ENCODE measurements around the gene FOXL2NB. TPM values are rescaled to one million over a fixed set of nuclear protein-coding genes. Genes with fewer than 3 reads are reported as not detected.

The FOXL2NB gene
- not detected in 2 replicates for total RNA-seq (2014; rRNA removed; shearing (Covaris generic))

- peak within 1 kb of the TSS; percentile 17 for H3K4me3 ChIP-seq
- H3K9me3 ChIP-seq (replicated peaks), result peaks cover 10% of the 10 kb centered on the region
- H3K4me1 ChIP-seq (replicated peaks), result peaks cover 27% of the 10 kb centered on the region
- H3K27ac ChIP-seq, result no peak within 1 kb of the TSS
- H3K27me3 ChIP-seq (replicated peaks), result peaks cover 87% of the 10 kb centered on the region
- no peaks in the 10 kb centered on the region for H3K36me3 ChIP-seq
- no peak for DNase-seq (ENCODE audit: low read depth in 1 of 2, low spot score in 2 of 2)
These were observed at the start of gene FOXL2NB, which contains the start of gene FOXL2 for GRCh38 chr3:138946663-138947494. Gene FOXL2NB, plus strand, starts transcription at chr3:138947217. Its CDS starts 148 bp downstream, at chr3:138947365. Gene FOXL2, minus strand, starts transcription at chr3:138947137. Its CDS starts 415 bp downstream, at chr3:138946722.

DNA sequence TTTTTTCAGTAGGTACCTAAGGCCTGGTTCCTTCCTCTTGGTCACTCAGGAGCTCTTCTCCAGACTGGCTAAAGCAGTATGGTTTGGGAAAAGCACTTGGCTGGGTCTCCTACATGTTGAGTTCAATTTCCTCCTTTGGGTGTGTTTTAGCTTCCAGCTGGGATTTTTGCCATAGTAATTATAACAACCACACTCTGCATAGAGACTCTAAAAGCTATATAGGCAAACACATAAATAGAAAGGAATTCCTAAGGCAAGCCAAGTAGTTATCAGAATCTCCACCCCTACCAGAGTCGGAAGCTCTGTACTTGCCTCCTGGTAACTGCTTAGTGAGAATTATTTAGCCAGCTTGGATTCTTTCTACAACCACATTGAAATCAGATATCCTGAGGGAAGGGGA, 48.7 kb upstream of the FOXL2NB start:
- Histone ChIP-seq H3K4me3 (no peak overlapping the region), H3K9me3 (replicated peaks) (0 out of 2 replicates have a peak, but pooled peaks cover 2% of the 10 kb centered on the region), H3K4me1 (replicated peaks) (peaks cover 10% of the 10 kb centered on the region; the same call in 1 of the 2 replicates), H3K27ac (no peak overlapping the region), H3K36me3 (no peaks in the 10 kb centered on the region), H3K27me3 (replicated peaks) (no peaks in the 10 kb centered on the region)
- DNase-seq (ENCODE audit: low read depth in 1 of 2, low spot score in 2 of 2), result no peak

GRCh38 chr3:138898708-138899107, 48.3 kb upstream of the FOXL2NB start:
- Histone ChIP-seq H3K36me3 (no peaks in the 10 kb centered on the region), H3K4me3 (no peak overlapping the region), H3K9me3 (replicated peaks) (0 out of 2 replicates have a peak, but pooled peaks cover 2% of the 10 kb centered on the region), H3K27me3 (replicated peaks) (no peaks in the 10 kb centered on the region), H3K4me1 (replicated peaks) (peaks cover 10% of the 10 kb centered on the region; the same call in 1 of the 2 replicates), H3K27ac (no peak overlapping the region)
- no peak for DNase-seq (ENCODE audit: low read depth in 1 of 2, low spot score in 2 of 2)

DNA sequence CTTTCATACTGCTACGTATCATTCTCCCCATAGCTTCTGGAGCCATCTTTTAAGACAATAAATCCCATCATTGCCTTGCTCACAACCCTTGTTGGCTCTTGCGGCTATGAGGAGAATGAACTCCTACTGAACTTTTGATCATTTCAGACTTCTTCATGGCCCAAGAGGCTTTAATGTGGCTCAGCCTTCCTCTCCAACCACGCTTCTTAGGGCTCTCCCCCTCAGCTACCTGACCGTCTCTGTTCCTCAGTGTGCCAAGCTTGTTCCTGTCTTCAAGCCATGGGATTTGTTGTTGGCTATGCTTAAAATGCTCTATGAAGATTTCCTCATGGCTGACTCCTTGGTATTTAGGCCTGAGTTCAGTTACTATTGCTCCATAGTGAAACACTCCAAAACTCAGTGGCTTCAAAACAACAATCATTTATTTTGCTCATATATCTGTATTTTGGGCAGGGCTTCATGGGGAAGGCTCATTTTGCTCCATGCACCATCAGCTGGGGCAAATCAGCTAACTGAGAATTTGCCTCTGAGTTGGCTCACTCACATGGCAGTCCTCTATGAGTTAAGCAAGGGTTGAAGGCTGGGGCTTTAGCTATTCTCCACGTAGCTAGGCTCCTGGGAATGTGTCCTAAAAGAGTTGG, 47.5 kb upstream of the FOXL2NB start:
- Histone ChIP-seq H3K27ac (no peak overlapping the region), H3K4me3 (no peak overlapping the region), H3K9me3 (replicated peaks) (0 out of 2 replicates have a peak, but pooled peaks cover 2% of the 10 kb centered on the region), H3K4me1 (replicated peaks) (peaks cover 10% of the 10 kb centered on the region; the same call in 1 of the 2 replicates), H3K36me3 (no peaks in the 10 kb centered on the region), H3K27me3 (replicated peaks) (no peaks in the 10 kb centered on the region)
- DNase-seq (ENCODE audit: low read depth in 1 of 2, low spot score in 2 of 2), result no peak

DNA sequence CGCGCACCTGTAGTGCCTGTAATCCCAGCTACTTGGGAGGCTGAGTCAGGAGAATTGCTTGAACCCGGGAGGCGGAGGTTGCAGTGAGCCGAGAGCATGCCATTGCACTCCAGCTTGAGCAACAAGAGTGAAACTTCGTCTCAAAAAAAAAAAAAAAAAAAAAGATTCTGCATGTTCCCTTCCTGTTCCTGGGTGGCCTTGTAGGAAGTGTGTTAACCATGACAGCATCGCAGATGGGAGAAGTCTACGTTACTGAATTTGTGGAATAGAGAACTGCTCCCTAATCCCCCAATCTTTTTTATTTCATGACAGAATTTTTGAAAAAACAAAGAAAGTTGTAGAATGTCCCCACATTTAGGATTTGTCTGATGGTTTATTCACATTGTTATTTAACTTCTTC, 45.5 kb upstream of the FOXL2NB start:
- H3K27me3 ChIP-seq (replicated peaks), result no peaks in the 10 kb centered on the region
- H3K36me3 ChIP-seq, result no peaks in the 10 kb centered on the region
- no peak overlapping the region for H3K27ac ChIP-seq
- H3K4me3 ChIP-seq, result no peak overlapping the region
- no peak for DNase-seq (ENCODE audit: low read depth in 1 of 2, low spot score in 2 of 2)
- 0 out of 2 replicates have a peak, but pooled peaks cover 2% of the 10 kb centered on the region for H3K9me3 ChIP-seq (replicated peaks)
- H3K4me1 ChIP-seq (replicated peaks), result peaks cover 10% of the 10 kb centered on the region; the same call in 1 of the 2 replicates

DNA sequence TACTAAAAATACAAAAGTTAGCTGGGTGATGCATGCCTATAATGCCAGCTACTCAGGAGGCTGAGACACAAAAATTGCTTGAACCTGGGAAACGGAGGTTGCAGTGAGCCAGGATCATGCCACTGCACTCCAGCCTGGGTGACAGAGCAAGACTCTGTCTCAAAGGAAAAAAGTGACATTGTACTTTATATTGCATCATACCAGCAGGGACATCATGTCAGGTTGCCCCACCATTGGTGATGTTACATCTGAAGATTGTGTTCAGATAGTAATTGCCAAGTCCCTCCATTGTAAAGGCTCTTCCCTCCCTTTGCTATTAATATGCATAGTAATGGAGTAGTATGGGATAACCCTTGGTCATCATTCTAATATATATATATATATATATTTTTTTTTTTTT, 44.8 kb upstream of the FOXL2NB start:
- Histone ChIP-seq H3K4me1 (replicated peaks) (peaks cover 10% of the 10 kb centered on the region; the same call in 1 of the 2 replicates), H3K27ac (no peak overlapping the region), H3K4me3 (no peak overlapping the region), H3K27me3 (replicated peaks) (no peaks in the 10 kb centered on the region), H3K36me3 (no peaks in the 10 kb centered on the region), H3K9me3 (replicated peaks) (0 out of 2 replicates have a peak, but pooled peaks cover 2% of the 10 kb centered on the region)
- no peak for DNase-seq (ENCODE audit: low read depth in 1 of 2, low spot score in 2 of 2)

GRCh38 chr3:138907539-138907938, 39.5 kb upstream of the FOXL2NB start:
- no peak overlapping the region for H3K27ac ChIP-seq
- DNase-seq (ENCODE audit: low read depth in 1 of 2, low spot score in 2 of 2), result no peak
- no peak overlapping the region for H3K4me3 ChIP-seq
- no peaks in the 10 kb centered on the region for H3K27me3 ChIP-seq (replicated peaks)
- no peaks in the 10 kb centered on the region for H3K9me3 ChIP-seq (replicated peaks)
- no peaks in the 10 kb centered on the region for H3K4me1 ChIP-seq (replicated peaks)
- no peaks in the 10 kb centered on the region for H3K36me3 ChIP-seq

DNA sequence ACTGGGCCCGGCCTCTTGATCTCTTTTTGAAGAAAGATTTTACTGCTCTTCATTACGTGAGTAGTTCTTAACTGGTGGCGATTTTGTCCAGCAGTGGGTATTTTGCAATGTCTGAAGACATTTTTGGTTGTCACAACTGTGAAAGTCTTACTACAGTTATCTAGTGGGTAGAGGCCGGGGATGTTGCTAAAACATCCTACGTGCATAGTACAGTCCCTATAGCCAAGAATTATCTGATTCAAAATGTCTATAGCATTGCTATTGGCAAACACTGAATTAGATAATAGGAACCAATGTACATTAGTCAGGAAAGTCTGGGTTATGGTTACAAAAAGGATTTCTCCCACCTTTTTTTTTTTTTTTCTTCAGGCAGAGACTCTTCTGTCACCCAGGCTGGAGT, 38.2 kb upstream of the FOXL2NB start:
- DNase-seq (ENCODE audit: low read depth in 1 of 2, low spot score in 2 of 2), result no peak
- no peak overlapping the region for H3K27ac ChIP-seq
- H3K4me3 ChIP-seq, result no peak overlapping the region
- no peaks in the 10 kb centered on the region for H3K36me3 ChIP-seq
- no peaks in the 10 kb centered on the region for H3K9me3 ChIP-seq (replicated peaks)
- H3K27me3 ChIP-seq (replicated peaks), result no peaks in the 10 kb centered on the region
- H3K4me1 ChIP-seq (replicated peaks), result no peaks in the 10 kb centered on the region

DNA sequence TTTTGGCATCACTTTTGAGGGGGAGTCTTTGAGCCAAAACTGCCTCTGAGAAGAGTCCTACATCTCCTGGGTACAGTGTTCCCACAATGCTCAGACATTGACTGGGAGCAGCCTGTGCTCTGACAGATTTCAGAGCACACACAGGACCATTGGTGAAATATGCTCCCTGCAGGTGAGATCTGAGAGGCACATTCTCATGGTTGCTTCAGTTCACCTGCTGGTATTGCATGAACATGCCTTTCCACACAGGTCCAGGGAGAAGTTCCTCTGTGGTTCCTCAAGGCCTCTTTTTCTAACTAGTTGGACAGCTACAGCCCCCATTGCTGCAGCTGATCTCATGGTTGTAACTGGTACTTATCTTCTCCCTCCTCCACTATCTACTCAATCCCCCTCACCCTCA, 37.1 kb upstream of the FOXL2NB start:
- no peak overlapping the region for H3K27ac ChIP-seq
- H3K36me3 ChIP-seq, result no peaks in the 10 kb centered on the region
- no peak for DNase-seq (ENCODE audit: low read depth in 1 of 2, low spot score in 2 of 2)
- no peak overlapping the region for H3K4me3 ChIP-seq
- no peaks in the 10 kb centered on the region for H3K27me3 ChIP-seq (replicated peaks)
- H3K4me1 ChIP-seq (replicated peaks), result 0 out of 2 replicates have a peak, but pooled peaks cover 3% of the 10 kb centered on the region
- H3K9me3 ChIP-seq (replicated peaks), result no peaks in the 10 kb centered on the region

- H3K4me1 ChIP-seq (replicated peaks), result 0 out of 2 replicates have a peak, but pooled peaks cover 11% of the 10 kb centered on the region
- H3K4me3 ChIP-seq, result no peak overlapping the region
- H3K9me3 ChIP-seq (replicated peaks), result no peaks in the 10 kb centered on the region
- no peaks in the 10 kb centered on the region for H3K27me3 ChIP-seq (replicated peaks)
- no peaks in the 10 kb centered on the region for H3K36me3 ChIP-seq
- no peak for DNase-seq (ENCODE audit: low read depth in 1 of 2, low spot score in 2 of 2)
- H3K27ac ChIP-seq, result no peak overlapping the region
These were observed 35.4 kb upstream of the FOXL2NB start for GRCh38 chr3:138911621-138912020.

DNA sequence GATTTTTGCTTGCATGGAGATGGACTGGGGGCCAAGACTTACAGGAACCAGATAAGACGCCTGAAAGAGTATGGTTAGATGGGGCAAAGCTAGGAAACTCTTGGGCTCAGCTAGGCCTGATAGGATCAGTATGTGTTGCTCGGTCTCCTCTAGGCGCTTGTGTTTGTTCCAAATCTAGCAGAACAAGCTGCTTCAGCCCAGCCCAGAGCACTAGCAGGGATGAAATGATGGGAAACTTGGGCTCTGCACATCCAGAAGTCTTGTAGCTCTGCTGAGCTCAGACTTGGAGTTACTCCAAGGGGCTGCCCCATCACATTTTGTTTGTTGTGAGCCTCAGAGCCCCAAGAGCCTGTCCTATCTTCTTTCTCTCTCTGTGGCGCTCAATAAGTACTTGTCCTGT, 34.8 kb upstream of the FOXL2NB start:
- Histone ChIP-seq H3K4me3 (no peak overlapping the region), H3K27me3 (replicated peaks) (no peaks in the 10 kb centered on the region), H3K9me3 (replicated peaks) (no peaks in the 10 kb centered on the region), H3K4me1 (replicated peaks) (0 out of 2 replicates have a peak, but pooled peaks cover 11% of the 10 kb centered on the region), H3K36me3 (no peaks in the 10 kb centered on the region), H3K27ac (no peak overlapping the region)
- no peak for DNase-seq (ENCODE audit: low read depth in 1 of 2, low spot score in 2 of 2)

DNA sequence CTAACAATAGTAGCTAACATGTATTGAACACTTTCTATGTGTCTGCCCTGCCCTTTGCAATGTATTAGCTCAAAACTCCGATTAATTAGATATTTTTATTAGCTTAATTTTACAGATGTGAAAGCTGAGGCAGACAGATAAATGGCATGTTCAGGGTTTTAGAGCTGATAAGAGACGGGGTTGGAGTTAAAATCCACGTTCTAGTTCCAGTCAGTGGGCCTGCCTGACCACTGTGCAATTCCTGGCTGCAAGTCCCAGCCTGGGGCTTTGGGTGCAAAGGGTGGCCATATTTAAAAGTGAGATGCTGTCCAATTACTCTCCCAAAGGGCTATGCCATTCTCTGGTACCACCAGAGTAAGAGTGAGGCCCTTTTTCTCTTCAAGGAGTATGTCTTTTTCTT, 33.3 kb upstream of the FOXL2NB start:
- Histone ChIP-seq H3K4me1 (replicated peaks) (0 out of 2 replicates have a peak, but pooled peaks cover 11% of the 10 kb centered on the region), H3K36me3 (no peaks in the 10 kb centered on the region), H3K27ac (no peak overlapping the region), H3K4me3 (no peak overlapping the region), H3K9me3 (replicated peaks) (no peaks in the 10 kb centered on the region), H3K27me3 (replicated peaks) (no peaks in the 10 kb centered on the region)
- no peak for DNase-seq (ENCODE audit: low read depth in 1 of 2, low spot score in 2 of 2)

- 0 out of 2 replicates have a peak, but pooled peaks cover 11% of the 10 kb centered on the region for H3K4me1 ChIP-seq (replicated peaks)
- DNase-seq (ENCODE audit: low read depth in 1 of 2, low spot score in 2 of 2), result peak in 1 of 2 experiments; percentile 82
- peak overlapping the region; percentile 69 for H3K4me3 ChIP-seq
- peak overlapping the region; percentile 88 for H3K27ac ChIP-seq
- no peaks in the 10 kb centered on the region for H3K9me3 ChIP-seq (replicated peaks)
- no peaks in the 10 kb centered on the region for H3K27me3 ChIP-seq (replicated peaks)
- H3K36me3 ChIP-seq, result no peaks in the 10 kb centered on the region
These were observed 32.0 kb upstream of the FOXL2NB start for GRCh38 chr3:138914870-138915502.
